ENCODE data around the gene DCAF11. TPM values are rescaled to one million over a fixed set of nuclear protein-coding genes. Genes with fewer than 3 reads are reported as not detected.

Gene DCAF11
- total RNA-seq, 1 donor from 2014 or later = 66.5 TPM

DNA sequence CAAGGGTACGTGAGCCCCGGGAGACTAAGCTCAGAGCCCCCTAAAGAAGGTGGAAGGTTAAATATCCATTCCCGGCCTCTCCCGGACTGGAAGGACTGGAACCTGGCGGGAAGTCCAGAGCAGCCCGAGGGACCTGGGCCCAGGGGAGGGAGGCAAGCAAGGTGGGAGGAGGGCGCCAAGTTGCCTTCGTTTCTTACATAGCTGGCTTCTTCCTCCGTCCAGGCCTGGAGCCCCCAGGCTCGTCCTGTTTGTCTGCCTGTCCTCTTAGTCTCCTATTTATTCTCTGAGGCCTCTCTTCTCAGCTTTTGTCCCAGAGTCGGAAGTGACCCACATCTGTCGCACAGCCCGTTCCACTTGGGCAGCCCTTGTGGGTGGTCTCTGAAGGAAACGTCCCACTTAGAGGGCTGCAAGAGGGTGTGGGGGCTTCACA lies 19.7 kb upstream of the DCAF11 start:
- Mint-ChIP-seq H3K4me1 (peaks cover 28% of the 10 kb centered on the region), H3K27me3 (ENCODE audit: insufficient read depth, low read depth) (peaks cover 8% of the 10 kb centered on the region), H3K27ac (peak overlapping the region; percentile 74), H3K4me3 (peak overlapping the region; percentile 95), H3K36me3 (no peaks in the 10 kb centered on the region), H3K9me3 (no peaks in the 10 kb centered on the region)
- Histone ChIP-seq H2AFZ (replicated peaks) (peak overlapping the region; percentile 75), H3K4me3 (peak overlapping the region; percentile 81), H3K4me1 (peaks cover 15% of the 10 kb centered on the region), H3K4me2 (peak overlapping the region; percentile 94), H3K27me3 (no peaks in the 10 kb centered on the region), H3K79me2 (ENCODE audit: low read depth) (no peaks in the 10 kb centered on the region), H4K20me1 (ENCODE audit: low read depth) (no peaks in the 10 kb centered on the region), H3K36me3 (no peaks in the 10 kb centered on the region), H3K27ac (no peak overlapping the region), H3K9me3 (ENCODE audit: low read depth) (no peaks in the 10 kb centered on the region), H3K9ac (peak overlapping the region; percentile 5), H3F3A (ENCODE audit: low read depth) (peaks cover 24% of the 10 kb centered on the region)
- no peak for TF ChIP-seq EZH2phosphoT487 (IDR thresholded peaks at IDR 0.05)
- TF ChIP-seq, protein P1, sequence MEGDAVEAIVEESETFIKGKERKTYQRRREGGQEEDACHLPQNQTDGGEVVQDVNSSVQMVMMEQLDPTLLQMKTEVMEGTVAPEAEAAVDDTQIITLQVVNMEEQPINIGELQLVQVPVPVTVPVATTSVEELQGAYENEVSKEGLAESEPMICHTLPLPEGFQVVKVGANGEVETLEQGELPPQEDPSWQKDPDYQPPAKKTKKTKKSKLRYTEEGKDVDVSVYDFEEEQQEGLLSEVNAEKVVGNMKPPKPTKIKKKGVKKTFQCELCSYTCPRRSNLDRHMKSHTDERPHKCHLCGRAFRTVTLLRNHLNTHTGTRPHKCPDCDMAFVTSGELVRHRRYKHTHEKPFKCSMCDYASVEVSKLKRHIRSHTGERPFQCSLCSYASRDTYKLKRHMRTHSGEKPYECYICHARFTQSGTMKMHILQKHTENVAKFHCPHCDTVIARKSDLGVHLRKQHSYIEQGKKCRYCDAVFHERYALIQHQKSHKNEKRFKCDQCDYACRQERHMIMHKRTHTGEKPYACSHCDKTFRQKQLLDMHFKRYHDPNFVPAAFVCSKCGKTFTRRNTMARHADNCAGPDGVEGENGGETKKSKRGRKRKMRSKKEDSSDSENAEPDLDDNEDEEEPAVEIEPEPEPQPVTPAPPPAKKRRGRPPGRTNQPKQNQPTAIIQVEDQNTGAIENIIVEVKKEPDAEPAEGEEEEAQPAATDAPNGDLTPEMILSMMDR (IDR thresholded peaks at IDR 0.05) = no peak
- TF ChIP-seq EZH2 (IDR thresholded peaks at IDR 0.05) = no peak
- peak; percentile 45 for DNase-seq (ENCODE audit: low spot score)

DNA sequence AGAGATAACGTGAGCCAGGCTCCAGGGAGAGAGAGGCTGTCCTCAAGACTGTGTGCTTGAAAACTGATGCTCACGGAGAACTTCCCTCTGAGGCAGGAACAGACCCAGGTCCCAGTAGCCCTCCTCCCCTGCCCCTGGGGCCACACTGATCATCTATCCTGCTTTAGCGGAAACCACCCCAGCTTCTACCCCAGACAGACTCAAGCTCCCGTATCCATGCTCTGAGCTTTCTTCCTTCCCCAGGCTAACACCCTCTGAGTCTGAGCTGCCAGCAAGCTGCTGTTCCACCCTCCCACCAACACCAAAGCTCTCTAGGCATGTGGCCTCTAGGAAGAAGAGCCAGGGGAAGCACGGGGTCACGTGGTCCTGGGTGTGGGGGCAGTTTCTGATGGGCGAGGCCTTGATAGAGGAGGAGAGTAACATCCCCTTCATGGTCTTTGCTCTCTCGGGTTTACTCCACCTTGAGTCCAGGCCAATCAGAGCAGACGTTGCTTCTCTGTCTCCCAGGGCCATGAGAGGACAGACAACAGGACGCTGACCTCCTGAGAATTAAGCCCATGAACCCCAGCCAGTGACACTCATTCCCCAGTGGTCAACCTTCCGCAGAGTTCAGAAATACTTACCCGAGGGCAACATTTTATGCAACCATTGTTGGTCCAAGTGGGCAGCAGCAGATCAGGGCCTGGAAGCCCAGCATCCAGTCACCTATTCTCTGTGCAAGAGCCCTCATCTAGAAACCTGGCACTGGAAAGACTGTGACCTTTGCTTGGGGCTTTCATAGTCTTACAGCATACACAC lies 19.1 kb upstream of the DCAF11 start:
- TF ChIP-seq, protein P1 (IDR thresholded peaks at IDR 0.05) = no peak
- TF ChIP-seq EZH2 (IDR thresholded peaks at IDR 0.05) (no peak), EZH2phosphoT487 (IDR thresholded peaks at IDR 0.05) (no peak)
- Histone ChIP-seq H3K27ac (no peak overlapping the region), H3K4me2 (peak overlapping the region; percentile 94), H2AFZ (replicated peaks) (no peak overlapping the region), H3K36me3 (no peaks in the 10 kb centered on the region), H3K9ac (no peak overlapping the region), H4K20me1 (ENCODE audit: low read depth) (no peaks in the 10 kb centered on the region), H3K9me3 (ENCODE audit: low read depth) (no peaks in the 10 kb centered on the region), H3F3A (ENCODE audit: low read depth) (peaks cover 24% of the 10 kb centered on the region), H3K27me3 (no peaks in the 10 kb centered on the region), H3K4me1 (peaks cover 10% of the 10 kb centered on the region), H3K79me2 (ENCODE audit: low read depth) (no peaks in the 10 kb centered on the region), H3K4me3 (peak overlapping the region; percentile 81)
- peak overlapping the region; percentile 74 for H3K27ac Mint-ChIP-seq
- peak overlapping the region; percentile 95 for H3K4me3 Mint-ChIP-seq
- no peaks in the 10 kb centered on the region for H3K36me3 Mint-ChIP-seq
- H3K27me3 Mint-ChIP-seq (ENCODE audit: insufficient read depth, low read depth) = peaks cover 8% of the 10 kb centered on the region
- H3K4me1 Mint-ChIP-seq = peaks cover 25% of the 10 kb centered on the region
- DNase-seq (ENCODE audit: low spot score) = peak; percentile 61
- H3K9me3 Mint-ChIP-seq = no peaks in the 10 kb centered on the region

DNA sequence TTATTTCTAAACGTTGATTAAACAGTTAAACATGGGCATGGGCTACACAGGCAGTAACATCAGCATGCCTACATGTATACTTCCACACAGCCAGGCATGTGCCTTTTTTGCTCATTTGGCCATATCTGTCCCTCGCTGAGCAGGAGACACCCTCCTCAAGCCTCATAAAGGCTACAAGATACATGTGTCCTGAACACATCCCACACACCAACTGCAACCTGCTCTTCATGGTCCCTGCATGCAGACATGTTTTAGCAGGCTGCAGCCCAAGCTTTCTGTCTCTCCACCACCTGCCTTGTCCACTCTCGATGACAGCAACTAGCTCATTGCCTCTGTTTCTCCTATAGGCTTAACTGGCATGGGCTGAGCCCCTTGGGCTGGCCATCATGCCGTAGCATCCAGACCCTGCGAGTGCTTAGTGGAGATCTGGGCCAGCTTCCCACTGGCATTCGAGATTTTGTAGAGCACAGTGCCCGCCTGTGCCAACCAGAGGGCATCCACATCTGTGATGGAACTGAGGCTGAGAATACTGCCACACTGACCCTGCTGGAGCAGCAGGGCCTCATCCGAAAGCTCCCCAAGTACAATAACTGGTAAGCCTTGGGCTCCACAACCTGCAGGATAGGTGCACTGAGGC lies 17.9 kb upstream of the DCAF11 start:
- Histone ChIP-seq H3K9me3 (ENCODE audit: low read depth) (no peaks in the 10 kb centered on the region), H3K27me3 (no peaks in the 10 kb centered on the region), H3K4me1 (peaks cover 10% of the 10 kb centered on the region), H3F3A (ENCODE audit: low read depth) (peaks cover 24% of the 10 kb centered on the region), H3K36me3 (no peaks in the 10 kb centered on the region), H3K79me2 (ENCODE audit: low read depth) (no peaks in the 10 kb centered on the region), H3K4me3 (no peak overlapping the region), H2AFZ (replicated peaks) (no peak overlapping the region), H3K27ac (no peak overlapping the region), H3K4me2 (no peak overlapping the region), H4K20me1 (ENCODE audit: low read depth) (no peaks in the 10 kb centered on the region), H3K9ac (no peak overlapping the region)
- Mint-ChIP-seq H3K27me3 (ENCODE audit: insufficient read depth, low read depth) (peaks cover 10% of the 10 kb centered on the region), H3K4me1 (peaks cover 22% of the 10 kb centered on the region), H3K4me3 (peak overlapping the region; percentile 30), H3K36me3 (no peaks in the 10 kb centered on the region), H3K27ac (no peak overlapping the region), H3K9me3 (no peaks in the 10 kb centered on the region)
- no peak for DNase-seq (ENCODE audit: low spot score)
- TF ChIP-seq, protein P1 (IDR thresholded peaks at IDR 0.05) = no peak
- no peak for TF ChIP-seq EZH2phosphoT487 (IDR thresholded peaks at IDR 0.05)
- TF ChIP-seq EZH2 (IDR thresholded peaks at IDR 0.05) = no peak

Data from neural progenitor cell (in vitro differentiated cells).